Kidney (tissue), 14 donors: ENCODE measurements around the gene ACADS. TPM values are rescaled to one million over a fixed set of nuclear protein-coding genes. Genes with fewer than 3 reads are reported as not detected.
A peak's percentile ranks its signal among the peaks of the same experiment; 100 is the strongest.

Experiments used
- DNase-seq, 5 donors: peaks; one replicate each; pipeline ENCODE4 v3.0.0-alpha.2; 2013 to 2020
- FAIRE-seq: peaks from 2 replicates; lab custom pipeline; 2012; peaks lifted over from hg19 to GRCh38; lab: Jason Lieb, UNC
- H3K27ac ChIP-seq, 2 donors: one replicate each; pipeline ENCODE4 v1.7.0; 2013; ENCODE audit warnings: low read depth in 2 of 2, low read length in 2 of 2, inconsistent platforms in 1 of 2
- H3K27me3 ChIP-seq: one replicate; pipeline ENCODE4 v1.7.1; 2013; ENCODE audit warnings: low read length, inconsistent platforms; ENCODE audit not compliant: control insufficient read depth, insufficient read depth
- H3K36me3 ChIP-seq, 3 donors: one replicate each; pipeline versions ENCODE4 v1.7.0 to v1.7.1; 2013; ENCODE audit warnings: low read length in 3 of 3, control low read depth in 1 of 3, inconsistent platforms in 1 of 3; ENCODE audit not compliant: insufficient read depth in 3 of 3, control insufficient read depth in 2 of 3
- H3K4me1 ChIP-seq, 3 donors: one replicate each; pipeline versions ENCODE4 v1.7.0 to v1.7.1; 2013; ENCODE audit warnings: low read length in 3 of 3, inconsistent platforms in 1 of 3, low read depth in 1 of 3; ENCODE audit not compliant: control insufficient read depth in 2 of 3, insufficient read depth in 2 of 3
- H3K4me3 ChIP-seq, 3 donors: one replicate each; pipeline versions ENCODE4 v1.7.0 to v1.8.1; 2013; ENCODE audit warnings: low read length in 3 of 3, control low read depth in 1 of 3, inconsistent platforms in 1 of 3
- H3K9ac ChIP-seq, 3 donors: one replicate each; pipeline versions ENCODE4 v1.7.0 to v1.7.1; 2013; ENCODE audit warnings: low read length in 3 of 3, control low read depth in 1 of 3, inconsistent platforms in 1 of 3
- H3K9me3 ChIP-seq, 3 donors: one replicate each; pipeline versions ENCODE4 v1.7.0 to v1.7.1; 2013; ENCODE audit warnings: low read length in 3 of 3, control low read depth in 1 of 3, inconsistent platforms in 1 of 3; ENCODE audit not compliant: control insufficient read depth in 2 of 3, insufficient read depth in 1 of 3
- CTCF ChIP-seq: IDR thresholded peaks from 3 replicates; pipeline ENCODE4 v1.5.1; 2012; ENCODE audit warnings: mild to moderate bottlenecking, moderate library complexity, borderline replicate concordance; ENCODE audit not compliant: insufficient read depth; ENCODE audit errors: extremely low read depth
- intact Hi-C: fragments of 100-400 bp; cut with DNase I; formaldehyde crosslinking; loops from one replicate; pipeline ENCODE4 v1.11.1; 2022
- polyA plus RNA-seq: library from polyadenylated mRNA; stranded (reverse); fragments of 350-450 nt; fragmentation: Illumina TruSeq; extraction: RNeasy Lipid Tissue Mini Kit (QIAGEN cat#74804); gene quantifications from one replicate; pipeline ENCODE4 v1.2.3, GENCODE V29; 2014; ENCODE audit warnings: low read depth, low replicate concordance; ENCODE audit not compliant: insufficient read depth
- total RNA-seq: library from RNA; stranded (reverse); fragmentation: NEBNext Ultra II Directional; extraction: Animal tissue kit (Norgen Biotek cat#: 25700); gene quantifications from one replicate; pipeline ENCODE4 v1.2.1, GENCODE V29; 2021
- donor health status: control.
- donor health status: control.
- donor health status: control.
- donor health status: control.
- donor health status: control.
- donor health status: DM: yes; HTN: yes; CAD: no.
- donor health status: Normal renal cell carcinoma (clear cell type).

Gene ACADS
- total and polyA plus RNA-seq, 2 donors from 2014 or later: 24.4 to 133 TPM

- peak overlapping the region; percentile 32 to 68 for H3K27ac ChIP-seq
- FAIRE-seq (no peak), DNase-seq (no peak)
- peaks cover 0 to 22% (median 18%) of the 10 kb centered on the region in 3 donors for H3K4me1 ChIP-seq
- no peak for TF ChIP-seq CTCF
- no peaks in the 10 kb centered on the region for H3K27me3 ChIP-seq
- no peak overlapping the region for H3K9ac ChIP-seq
- H3K4me3 ChIP-seq: no peak overlapping the region
- intact Hi-C loops: no loop called here
- peaks cover 14 to 59% (median 43%) of the 10 kb centered on the region in 3 donors for H3K36me3 ChIP-seq
- no peaks in the 10 kb centered on the region for H3K9me3 ChIP-seq
Observed at GRCh38 chr12:120697344-120697743, 28.3 kb upstream of the ACADS start.

GRCh38 chr12:120698665-120699064, 27.0 kb upstream of the ACADS start:
- no peak for FAIRE-seq
- Histone ChIP-seq H3K4me1 (peaks cover 0 to 15% (median 11%) of the 10 kb centered on the region in 3 donors), H3K27me3 (no peaks in the 10 kb centered on the region), H3K36me3 (peaks cover 14 to 59% (median 41%) of the 10 kb centered on the region in 3 donors), H3K4me3 (no peak overlapping the region), H3K27ac (no peak overlapping the region), H3K9ac (no peak overlapping the region), H3K9me3 (no peaks in the 10 kb centered on the region)
- TF ChIP-seq CTCF: no peak
- no peak for DNase-seq
- intact Hi-C loops: no loop called here

- Histone ChIP-seq H3K27me3 (no peaks in the 10 kb centered on the region), H3K4me1 (peaks cover 0 to 11% (median 10%) of the 10 kb centered on the region in 3 donors), H3K9ac (no peak overlapping the region), H3K4me3 (no peak overlapping the region), H3K27ac (no peak overlapping the region), H3K9me3 (no peaks in the 10 kb centered on the region), H3K36me3 (peaks cover 9 to 52% (median 38%) of the 10 kb centered on the region in 3 donors)
- no peak for FAIRE-seq
- intact Hi-C loops: no loop called here
- no peak for TF ChIP-seq CTCF
- DNase-seq: no peak
Observed at GRCh38 chr12:120699553-120699952, 26.1 kb upstream of the ACADS start.

- Histone ChIP-seq H3K27ac (no peak overlapping the region), H3K4me1 (peaks cover 0 to 11% (median 7%) of the 10 kb centered on the region in 3 donors), H3K27me3 (no peaks in the 10 kb centered on the region), H3K4me3 (no peak overlapping the region), H3K9me3 (no peaks in the 10 kb centered on the region), H3K36me3 (peaks cover 3 to 43% (median 27%) of the 10 kb centered on the region in 3 donors), H3K9ac (no peak overlapping the region)
- TF ChIP-seq CTCF: no peak
- DNase-seq (no peak), FAIRE-seq (no peak)
- intact Hi-C loops: no loop called here
Observed at GRCh38 chr12:120700886-120701285, 24.7 kb upstream of the ACADS start.
